Measurements from ENCODE around the gene ADPRH. TPM values are rescaled to one million over a fixed set of nuclear protein-coding genes. Genes with fewer than 3 reads are reported as not detected.

The ADPRH gene
- total RNA-seq, 1 donor from 2014 or later: 5.1 TPM

GRCh38 chr3:119586733-119587172, 7.5 kb downstream of the ADPRH start:
- Mint-ChIP-seq H3K9me3 (ENCODE audit: unreplicated experiment) (no peaks in the 10 kb centered on the region), H3K27me3 (ENCODE audit: unreplicated experiment) (no peaks in the 10 kb centered on the region), H3K4me3 (ENCODE audit: unreplicated experiment) (no peak overlapping the region), H3K27ac (ENCODE audit: unreplicated experiment) (no peak overlapping the region), H3K4me1 (ENCODE audit: unreplicated experiment) (peaks cover 12% of the 10 kb centered on the region), H3K36me3 (ENCODE audit: low read depth, unreplicated experiment) (peaks cover 13% of the 10 kb centered on the region)
- no peak for TF ChIP-seq CTCF (IDR thresholded peaks at IDR 0.05; ENCODE audit: unreplicated experiment)
- DNase-seq (ENCODE audit: low spot score): no peak

GRCh38 chr3:119588112-119588511, 8.8 kb downstream of the ADPRH start:
- no peak for TF ChIP-seq CTCF (IDR thresholded peaks at IDR 0.05; ENCODE audit: unreplicated experiment)
- Mint-ChIP-seq H3K4me3 (ENCODE audit: unreplicated experiment) (no peak overlapping the region), H3K27ac (ENCODE audit: unreplicated experiment) (no peak overlapping the region), H3K27me3 (ENCODE audit: unreplicated experiment) (no peaks in the 10 kb centered on the region), H3K36me3 (ENCODE audit: low read depth, unreplicated experiment) (peaks cover 8% of the 10 kb centered on the region), H3K4me1 (ENCODE audit: unreplicated experiment) (peaks cover 12% of the 10 kb centered on the region), H3K9me3 (ENCODE audit: unreplicated experiment) (no peaks in the 10 kb centered on the region)
- no peak for DNase-seq (ENCODE audit: low spot score)

DNA sequence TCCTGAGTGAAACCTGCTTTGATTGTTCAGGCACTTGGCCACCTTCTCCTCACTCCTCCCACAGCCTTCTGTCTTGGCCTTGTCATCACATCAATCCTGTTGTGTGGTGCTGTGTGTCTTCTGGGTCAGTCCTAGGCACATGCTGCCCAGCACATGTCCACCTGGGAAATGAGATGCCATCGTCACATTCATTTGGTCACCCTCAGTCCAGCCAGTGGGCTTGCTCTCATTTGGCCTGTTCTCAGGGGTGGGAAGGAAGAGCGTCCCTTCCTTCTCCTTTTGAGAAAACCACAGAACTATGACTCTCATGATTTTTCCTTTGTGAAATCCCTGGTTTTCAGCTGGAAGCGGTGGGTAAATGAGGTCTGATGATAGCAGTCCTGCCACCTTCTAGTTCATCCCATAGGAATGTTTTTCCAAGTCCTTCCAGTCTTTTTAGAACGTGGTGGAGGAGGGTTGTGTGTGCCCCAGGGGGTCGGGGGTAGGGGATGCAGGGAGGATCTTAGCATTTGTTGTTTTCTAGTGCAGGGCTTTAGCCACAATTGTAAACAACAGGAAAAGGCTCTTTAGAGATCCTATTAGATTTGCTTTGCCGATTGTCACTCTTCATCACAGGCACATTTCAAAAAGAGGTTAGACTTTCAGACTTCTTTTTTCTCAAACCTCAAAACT, 9.9 kb downstream of the ADPRH start:
- Mint-ChIP-seq H3K4me3 (ENCODE audit: unreplicated experiment) (no peak overlapping the region), H3K27me3 (ENCODE audit: unreplicated experiment) (no peaks in the 10 kb centered on the region), H3K9me3 (ENCODE audit: unreplicated experiment) (no peaks in the 10 kb centered on the region), H3K27ac (ENCODE audit: unreplicated experiment) (no peak overlapping the region), H3K36me3 (ENCODE audit: low read depth, unreplicated experiment) (peaks cover 8% of the 10 kb centered on the region), H3K4me1 (ENCODE audit: unreplicated experiment) (peaks cover 12% of the 10 kb centered on the region)
- no peak for DNase-seq (ENCODE audit: low spot score)
- no peak for TF ChIP-seq CTCF (IDR thresholded peaks at IDR 0.05; ENCODE audit: unreplicated experiment)

DNA sequence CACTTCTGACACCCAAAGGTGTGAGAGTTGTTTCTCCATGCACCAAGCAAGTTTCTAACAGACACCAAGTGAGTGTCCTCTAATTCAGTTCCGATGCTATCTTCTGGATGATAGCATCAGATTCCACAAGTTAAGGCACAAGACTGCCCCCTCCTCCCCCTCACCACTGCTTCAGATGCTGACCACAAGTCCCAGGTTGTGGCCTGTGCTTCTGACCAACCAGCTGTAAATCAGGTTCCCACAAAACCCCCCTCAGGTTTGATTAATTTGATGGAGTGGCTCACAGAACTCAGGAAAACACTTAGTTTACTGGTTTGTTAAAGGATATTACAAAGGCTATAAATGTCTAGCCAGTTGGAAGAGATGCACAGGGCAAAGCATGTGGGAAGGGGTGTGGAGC, 11.4 kb downstream of the ADPRH start:
- Mint-ChIP-seq H3K36me3 (ENCODE audit: low read depth, unreplicated experiment) (peaks cover 8% of the 10 kb centered on the region), H3K4me1 (ENCODE audit: unreplicated experiment) (peaks cover 12% of the 10 kb centered on the region)

More for the DNA sequence above, 11.4 kb downstream of the ADPRH start:
- no peak for TF ChIP-seq CTCF (IDR thresholded peaks at IDR 0.05; ENCODE audit: unreplicated experiment)
- Mint-ChIP-seq H3K27me3 (ENCODE audit: unreplicated experiment) (no peaks in the 10 kb centered on the region), H3K9me3 (ENCODE audit: unreplicated experiment) (no peaks in the 10 kb centered on the region), H3K27ac (ENCODE audit: unreplicated experiment) (no peak overlapping the region), H3K4me3 (ENCODE audit: unreplicated experiment) (no peak overlapping the region)
- no peak for DNase-seq (ENCODE audit: low spot score)

Measured in endothelial cell (in vitro differentiated cells).